Astrocyte of the cerebellum (primary cell): Measurements from ENCODE around the gene BUB1.
"Not testable (repeated sequence)": the region's sequence is repeated elsewhere in the genome, so short reads cannot be mapped to it uniquely, and the experiment has no call there.

Experiments
- DNase-seq: peaks from one replicate; pipeline ENCODE4 v3.0.0-alpha.2; 2011; ENCODE audit warnings: low read depth
- H3K4me3 ChIP-seq: 2 replicates; pipeline ENCODE4 v1.5.1; 2011; ENCODE audit warnings: mild to moderate bottlenecking, low read depth, low read length, moderate library complexity
- in situ Hi-C: cut with HindIII; loops from 2 replicates; pipeline ENCODE4 v1.10.0; 2017; ENCODE audit warnings: low sequenced_read_pairs

The BUB1 gene

DNA sequence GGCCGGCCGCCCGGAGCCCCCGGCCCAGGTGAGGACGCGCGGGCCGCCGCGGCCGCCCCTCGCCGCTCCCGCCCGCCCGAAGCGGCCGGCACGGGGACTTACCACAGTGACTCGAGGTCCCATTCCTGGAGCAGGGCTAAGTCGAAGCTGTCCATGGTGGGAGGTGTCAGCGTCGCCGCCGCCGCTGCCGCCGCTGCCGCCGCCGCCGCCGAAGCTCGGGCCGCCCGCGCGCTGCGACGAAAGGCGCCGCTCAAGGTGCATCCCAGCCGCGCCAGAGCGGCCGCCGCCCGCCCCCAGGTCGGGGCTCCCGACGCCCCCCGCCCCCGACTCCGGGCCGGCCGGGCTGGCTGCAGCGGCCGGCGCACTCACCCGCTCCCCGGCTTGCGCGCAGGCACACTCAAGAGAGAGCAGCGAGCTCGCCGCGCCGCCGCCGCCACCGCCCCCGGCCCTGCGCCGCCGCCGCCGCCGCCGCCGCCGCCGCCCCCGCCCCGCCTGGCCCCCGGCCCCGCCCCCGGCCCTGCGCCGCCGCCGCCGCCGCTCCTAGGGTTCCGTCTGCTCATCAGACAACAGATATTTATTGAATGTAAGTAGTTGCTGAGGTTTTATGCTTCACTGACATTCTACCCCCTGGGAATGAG is 67.1 kb downstream of the BUB1 start:
- not testable (repeated sequence) for H3K4me3 ChIP-seq, DNase-seq

DNA sequence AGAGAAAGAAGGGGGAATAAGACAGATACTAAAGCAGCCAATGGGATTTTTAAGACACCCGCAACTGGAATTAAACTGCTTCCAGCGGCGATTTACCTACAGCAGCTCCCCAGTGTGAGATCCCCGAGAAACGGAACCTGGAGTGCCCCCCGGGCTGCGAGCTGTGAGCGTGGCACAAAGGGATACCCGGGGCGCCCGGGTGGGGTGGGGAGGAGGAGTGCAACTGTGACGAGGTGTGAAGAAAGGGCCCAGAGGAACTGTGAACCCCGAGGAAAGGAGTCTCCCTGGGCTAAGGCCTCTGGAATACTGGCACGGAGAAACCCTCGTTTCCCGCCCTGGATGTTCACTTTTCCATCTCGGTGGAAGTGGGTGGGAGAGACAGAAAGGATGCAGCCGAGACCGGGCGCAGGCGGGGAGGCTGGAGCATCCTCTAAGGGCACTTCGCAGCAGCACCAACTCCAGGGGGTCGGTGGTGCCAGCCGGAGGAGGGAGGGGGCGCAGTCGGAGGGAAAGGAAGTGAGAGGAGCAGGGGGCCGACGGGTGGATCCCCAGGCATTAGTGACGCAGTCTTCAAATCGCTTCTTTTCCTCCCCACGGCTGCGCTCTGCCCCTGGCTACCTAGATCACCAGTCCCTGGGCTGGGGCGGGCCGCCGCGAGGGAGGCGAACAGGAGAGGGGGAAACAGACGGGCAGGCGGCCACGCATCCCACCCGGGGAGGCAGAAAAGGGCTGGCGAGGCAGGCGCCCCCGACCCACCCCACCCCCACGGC is 67.8 kb downstream of the BUB1 start:
- DNase-seq, H3K4me3 ChIP-seq, in situ Hi-C loops: not testable (repeated sequence)

More for the DNA sequence above, 67.1 kb downstream of the BUB1 start:
- in situ Hi-C loops = not testable (repeated sequence)

DNA sequence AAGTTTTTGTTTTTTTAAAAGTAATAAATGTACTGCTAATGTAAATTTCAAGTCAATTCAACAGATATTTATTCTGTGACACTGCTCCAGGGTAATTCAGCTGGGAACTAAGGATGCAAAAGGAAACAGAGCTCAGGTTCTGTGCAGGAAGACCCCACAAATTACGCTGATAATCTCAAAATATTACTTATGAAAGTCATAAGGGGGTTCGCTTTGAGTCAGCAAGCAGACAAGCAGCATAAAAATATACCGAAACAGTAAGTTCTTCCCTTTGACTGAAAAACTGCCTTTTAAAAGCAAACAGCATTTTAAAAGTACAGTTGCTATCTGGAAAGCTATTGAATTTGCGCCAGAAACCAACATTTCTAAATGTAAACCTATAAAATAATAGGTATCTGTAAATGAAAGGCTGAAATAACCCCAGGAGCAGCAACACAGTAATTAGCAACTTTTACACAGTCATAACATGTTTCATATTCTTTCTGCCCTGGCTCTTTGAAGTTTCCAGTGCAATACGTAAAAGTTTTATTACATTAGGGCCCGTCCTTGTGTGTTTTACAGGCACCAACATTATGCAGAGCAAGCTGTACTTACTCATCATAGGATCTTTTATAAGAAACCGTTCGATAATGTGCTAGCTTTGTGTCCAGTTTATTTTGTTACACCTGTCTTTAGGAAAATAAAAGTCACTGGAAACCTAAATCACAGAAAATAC is 68.9 kb downstream of the BUB1 start:
- H3K4me3 ChIP-seq, in situ Hi-C loops, DNase-seq: not testable (repeated sequence)

DNA sequence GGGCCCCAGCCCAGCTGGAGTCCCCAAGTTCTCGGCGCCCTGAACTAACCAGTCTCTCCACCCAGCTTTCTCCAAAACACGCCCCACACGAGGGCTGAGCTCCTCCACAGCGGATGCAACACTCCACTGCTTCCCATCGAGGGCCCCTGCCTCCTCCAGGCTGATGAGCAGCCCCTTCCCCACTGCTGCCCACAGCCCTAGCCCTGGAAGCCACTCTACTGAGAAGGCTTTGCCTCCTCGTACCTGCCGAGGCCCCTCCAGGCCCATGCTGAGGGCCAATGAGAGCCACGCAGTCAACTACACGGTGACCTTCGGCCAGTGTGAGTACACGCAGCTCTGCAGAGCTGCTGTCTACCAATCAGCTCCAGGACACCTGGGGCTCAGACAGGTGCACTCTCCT is 72.8 kb downstream of the BUB1 start:
- DNase-seq, in situ Hi-C loops, H3K4me3 ChIP-seq: not testable (repeated sequence)

DNA sequence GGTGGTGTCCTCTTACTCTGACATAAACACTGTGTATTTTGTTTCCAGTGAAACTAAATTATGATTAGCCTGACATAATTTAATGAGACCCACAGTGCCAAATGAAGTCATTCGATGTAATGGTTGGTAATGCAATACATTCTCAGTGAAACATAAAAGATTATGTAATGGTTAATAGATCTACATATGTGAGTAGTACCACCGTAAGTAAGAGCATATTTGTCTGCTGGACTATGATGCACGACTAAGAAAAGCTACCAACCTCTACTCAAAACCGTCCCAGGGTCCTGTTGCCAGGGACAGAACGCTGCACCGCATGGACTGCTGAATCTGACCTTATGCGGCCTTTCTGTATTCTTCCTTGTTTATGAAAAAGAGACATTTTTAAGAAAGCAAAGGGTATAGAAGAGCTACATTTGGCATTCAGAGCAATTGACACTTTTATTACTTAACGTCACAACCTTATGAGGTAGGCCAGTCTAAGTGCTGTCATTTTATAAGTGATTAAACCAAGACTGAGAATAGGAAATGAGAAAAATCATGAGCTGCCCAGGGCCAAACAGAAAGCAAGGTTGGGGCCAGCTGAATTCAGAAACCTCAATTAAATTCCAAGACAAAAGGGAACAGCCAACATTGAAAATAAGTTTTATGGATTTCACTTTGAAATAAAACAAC is 73.8 kb downstream of the BUB1 start:
- DNase-seq, in situ Hi-C loops, H3K4me3 ChIP-seq: not testable (repeated sequence)

DNA sequence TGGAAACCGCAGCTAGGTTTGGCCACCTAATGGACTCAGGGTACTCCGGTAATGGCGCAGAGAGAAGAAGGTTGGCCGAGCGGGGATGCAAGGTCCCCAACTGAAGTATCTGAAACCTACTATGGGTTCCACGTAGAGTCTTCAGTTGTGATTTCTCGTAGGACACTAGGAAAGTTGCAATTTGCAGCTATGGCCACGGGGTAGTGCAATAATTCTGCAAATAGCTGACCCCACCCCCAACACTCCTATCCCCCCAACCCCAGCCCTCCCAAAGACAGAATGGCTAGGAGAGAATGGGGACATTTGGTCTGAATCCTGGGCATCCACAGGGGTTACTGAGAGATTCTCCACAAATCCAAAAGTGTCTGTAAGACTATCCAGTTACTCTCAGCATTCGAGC is 75.7 kb downstream of the BUB1 start:
- DNase-seq, H3K4me3 ChIP-seq, in situ Hi-C loops: not testable (repeated sequence)

DNA sequence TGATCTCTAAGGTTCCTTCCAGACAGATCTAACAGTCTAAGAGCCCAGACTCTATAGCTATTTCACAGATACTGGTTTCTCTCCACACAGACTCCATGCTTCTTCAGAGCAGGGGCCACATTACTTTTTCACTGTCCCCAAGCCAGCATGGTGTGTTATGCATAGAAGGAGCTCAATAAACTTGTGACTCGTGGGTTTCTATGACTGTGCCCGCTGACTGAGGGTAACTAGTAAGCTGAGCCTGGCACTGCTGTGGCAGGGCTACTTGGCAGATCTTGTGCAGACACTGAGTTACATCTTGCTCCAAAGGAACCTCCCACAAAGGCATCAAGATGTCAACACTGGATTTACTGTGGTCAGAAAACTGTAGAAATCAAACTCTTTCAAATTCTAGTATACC is 85.9 kb downstream of the BUB1 start:
- DNase-seq, H3K4me3 ChIP-seq, in situ Hi-C loops: not testable (repeated sequence)

DNA sequence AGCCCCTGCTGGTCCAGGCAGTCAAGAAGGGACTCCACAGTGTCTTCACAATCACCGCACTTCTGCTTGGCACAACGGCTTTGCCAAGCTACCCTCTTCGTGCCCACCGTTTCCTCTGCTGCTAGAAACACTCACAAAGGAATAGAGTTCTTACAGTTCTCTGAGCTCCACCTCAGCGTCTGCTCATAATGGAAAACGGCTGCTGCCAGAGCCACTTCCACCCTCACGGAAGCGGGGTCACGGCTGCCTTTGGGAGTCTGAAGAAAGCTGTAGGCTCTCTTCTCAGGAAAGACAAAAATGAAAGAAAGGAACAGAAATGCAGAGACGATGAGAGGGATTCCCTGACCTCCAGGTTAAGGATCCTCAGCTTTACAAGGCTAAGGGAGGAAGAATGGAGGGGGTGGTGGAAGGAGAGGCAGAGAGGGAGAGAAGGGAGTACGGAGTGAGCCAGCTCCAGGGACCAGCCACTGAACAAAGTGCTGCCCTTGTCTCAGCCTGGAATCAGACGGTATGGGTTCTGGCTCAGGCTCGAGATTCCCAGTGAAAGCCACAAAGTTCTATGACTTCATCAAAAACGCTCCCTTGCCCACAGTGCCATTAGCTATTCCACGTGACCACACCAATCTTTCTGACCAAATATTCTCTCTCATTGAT is 88.1 kb downstream of the BUB1 start:
- DNase-seq, H3K4me3 ChIP-seq, in situ Hi-C loops: not testable (repeated sequence)

DNA sequence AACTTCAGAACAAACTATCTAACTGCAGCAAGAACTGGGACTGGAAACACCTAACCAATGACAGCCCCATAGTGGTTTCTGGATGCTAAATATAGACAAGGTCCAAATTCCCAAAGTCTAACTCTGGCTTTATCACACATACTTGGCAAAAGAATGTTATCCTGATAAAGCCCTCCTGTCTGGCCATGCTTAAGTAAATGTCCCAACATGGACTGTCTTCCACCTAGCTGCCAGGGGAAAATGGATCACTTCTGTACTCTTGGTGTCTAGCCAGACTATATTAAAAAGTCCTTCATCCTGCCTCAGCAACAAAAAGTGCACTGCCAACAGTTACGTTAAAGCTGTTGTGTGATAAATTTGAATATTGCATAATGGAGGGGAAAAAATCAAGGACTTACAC is 89.3 kb downstream of the BUB1 start:
- DNase-seq, in situ Hi-C loops, H3K4me3 ChIP-seq: not testable (repeated sequence)
